Vagina (tissue), 2 donors: ENCODE measurements around the gene FUT8. TPM values are rescaled to one million over a fixed set of nuclear protein-coding genes. Genes with fewer than 3 reads are reported as not detected.

Experiments used
- DNase-seq, 2 donors: peaks; one replicate each; pipeline ENCODE4 v3.0.0-alpha.2; 2017; ENCODE audit errors: extremely low spot score in 2 of 2
- H3K27ac ChIP-seq: fragments of 200-600 bp; sonication (generic); one replicate; pipeline ENCODE4 v1.5.1; 2019
- H3K27me3 ChIP-seq: fragments of 200-600 bp; sonication (generic); one replicate; pipeline ENCODE4 v1.5.1; 2019
- H3K36me3 ChIP-seq, 2 donors: fragments of 200-600 bp; sonication (generic); one replicate each; pipeline ENCODE4 v1.5.1; 2017 to 2019
- H3K4me1 ChIP-seq: fragments of 200-600 bp; sonication (generic); one replicate; pipeline ENCODE4 v1.5.1; 2019
- H3K4me3 ChIP-seq, 2 donors: fragments of 200-600 bp; sonication (generic); 1 replicate in 1 of 2; 2 replicates in 1 of 2; pipeline ENCODE4 v1.5.1; 2016 to 2019
- H3K9me3 ChIP-seq: fragments of 200-600 bp; sonication (generic); one replicate; pipeline ENCODE4 v1.5.1; 2019
- CTCF ChIP-seq, 3 experiments: fragments of 450-650 bp in 2 of 3; fragments of 200-600 bp in 1 of 3; sonication (generic) in 1 of 3; IDR thresholded peaks; one replicate each; pipeline ENCODE4 v1.5.1; 2017 to 2019; ENCODE audit warnings: antibody characterized with exemption in 3 of 3, mild to moderate bottlenecking in 2 of 3, moderate library complexity in 2 of 3
- POLR2A ChIP-seq, 2 donors: fragments of 450-650 bp; IDR thresholded peaks; one replicate each; pipeline ENCODE4 v1.6.1; 2017; ENCODE audit warnings: antibody characterized with exemption in 2 of 2, mild to moderate bottlenecking in 2 of 2, moderate library complexity in 2 of 2
- POLR2AphosphoS5 ChIP-seq, 2 donors: sonication (generic); formaldehyde crosslinking; IDR thresholded peaks; one replicate each; pipeline ENCODE4 v1.9.0; 2017; ENCODE audit warnings: antibody characterized with exemption in 2 of 2, mild to moderate bottlenecking in 2 of 2, low read depth in 1 of 2; ENCODE audit not compliant: insufficient read depth in 1 of 2
- intact Hi-C: fragments of 100-400 bp; cut with DNase I; formaldehyde crosslinking; loops from one replicate; pipeline ENCODE4 v1.15.1; 2023
- total RNA-seq: library from RNA; depleted of rRNA; stranded (reverse); fragments of >200 nt; gene quantifications from one replicate; pipeline ENCODE4 v1.2.3, GENCODE V29; 2016

The FUT8 gene
- total RNA-seq, 1 donor from 2014 or later, result 35.1 TPM

GRCh38 chr14:65503771-65504170 is 91.2 kb downstream of the FUT8 start:
- no peak for DNase-seq
- intact Hi-C loops, result no loop called here
- no peaks in the 10 kb centered on the region for H3K36me3 ChIP-seq
- peaks cover 3% of the 10 kb centered on the region for H3K4me1 ChIP-seq
- no peak overlapping the region for H3K27ac ChIP-seq
- no peak overlapping the region for H3K4me3 ChIP-seq
- TF ChIP-seq POLR2AphosphoS5 (IDR thresholded peaks at IDR 0.05; ENCODE audit: insufficient read depth in 1 of 2, low read depth in 1 of 2) (no peak), CTCF (IDR thresholded peaks at IDR 0.05) (no peak), POLR2A (IDR thresholded peaks at IDR 0.05) (no peak)
- no peaks in the 10 kb centered on the region for H3K27me3 ChIP-seq
- H3K9me3 ChIP-seq, result no peaks in the 10 kb centered on the region

DNA sequence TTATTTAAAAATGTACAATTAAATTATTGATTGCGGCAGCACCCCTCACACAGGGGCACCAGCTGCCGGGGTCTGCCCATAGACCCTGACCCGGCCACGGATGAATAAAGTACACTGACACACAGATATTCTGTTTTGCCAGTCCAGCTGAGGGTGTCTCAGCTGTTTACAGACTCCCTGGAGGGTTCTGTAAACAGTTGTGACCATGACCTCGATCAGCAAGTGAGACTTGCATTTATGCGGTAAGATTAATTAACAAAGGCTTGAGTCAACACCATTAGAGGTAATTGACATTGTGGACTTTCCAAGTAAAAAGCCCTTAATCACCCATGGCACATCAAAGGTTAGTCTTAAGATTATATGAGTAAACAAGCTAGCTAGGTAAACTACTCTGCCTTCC is 94.3 kb downstream of the FUT8 start:
- Histone ChIP-seq H3K9me3 (no peaks in the 10 kb centered on the region), H3K27me3 (no peaks in the 10 kb centered on the region), H3K4me3 (no peak overlapping the region), H3K36me3 (no peaks in the 10 kb centered on the region), H3K27ac (no peak overlapping the region), H3K4me1 (no peaks in the 10 kb centered on the region)
- no peak for DNase-seq
- intact Hi-C loops, result no loop called here
- TF ChIP-seq CTCF (IDR thresholded peaks at IDR 0.05) (no peak), POLR2AphosphoS5 (IDR thresholded peaks at IDR 0.05; ENCODE audit: insufficient read depth in 1 of 2, low read depth in 1 of 2) (no peak), POLR2A (IDR thresholded peaks at IDR 0.05) (no peak)

GRCh38 chr14:65509842-65510241 is 97.3 kb downstream of the FUT8 start:
- Histone ChIP-seq H3K27ac (no peak overlapping the region), H3K4me3 (no peak overlapping the region), H3K9me3 (no peaks in the 10 kb centered on the region), H3K27me3 (no peaks in the 10 kb centered on the region), H3K4me1 (no peaks in the 10 kb centered on the region), H3K36me3 (no peaks in the 10 kb centered on the region)
- intact Hi-C loops, result no loop called here
- TF ChIP-seq POLR2A (IDR thresholded peaks at IDR 0.05) (no peak), POLR2AphosphoS5 (IDR thresholded peaks at IDR 0.05; ENCODE audit: insufficient read depth in 1 of 2, low read depth in 1 of 2) (no peak), CTCF (IDR thresholded peaks at IDR 0.05) (no peak)
- no peak for DNase-seq

- intact Hi-C loops, result no loop called here
- H3K9me3 ChIP-seq, result no peaks in the 10 kb centered on the region
- no peak for DNase-seq
- H3K4me1 ChIP-seq, result no peaks in the 10 kb centered on the region
- no peaks in the 10 kb centered on the region for H3K36me3 ChIP-seq
- H3K4me3 ChIP-seq, result no peak overlapping the region
- H3K27me3 ChIP-seq, result no peaks in the 10 kb centered on the region
- H3K27ac ChIP-seq, result no peak overlapping the region
- TF ChIP-seq POLR2AphosphoS5 (IDR thresholded peaks at IDR 0.05; ENCODE audit: insufficient read depth in 1 of 2, low read depth in 1 of 2) (no peak), CTCF (IDR thresholded peaks at IDR 0.05) (no peak), POLR2A (IDR thresholded peaks at IDR 0.05) (no peak)
Observed at GRCh38 chr14:65513671-65514070, 101.1 kb downstream of the FUT8 start.

GRCh38 chr14:65517635-65518542 is 105.4 kb downstream of the FUT8 start:
- intact Hi-C loops, result no loop called here
- no peak for DNase-seq
- no peaks in the 10 kb centered on the region for H3K36me3 ChIP-seq
- H3K4me3 ChIP-seq, result no peak overlapping the region
- no peaks in the 10 kb centered on the region for H3K4me1 ChIP-seq
- no peak overlapping the region for H3K27ac ChIP-seq
- H3K27me3 ChIP-seq, result no peaks in the 10 kb centered on the region
- no peak for TF ChIP-seq CTCF (IDR thresholded peaks at IDR 0.05)
- TF ChIP-seq POLR2A (IDR thresholded peaks at IDR 0.05), result no peak
- no peaks in the 10 kb centered on the region for H3K9me3 ChIP-seq
